Measurements from ENCODE around the gene CLCN3. TPM values are rescaled to one million over a fixed set of nuclear protein-coding genes. Genes with fewer than 3 reads are reported as not detected.

The CLCN3 gene
- total RNA-seq, 1 donor from 2014 or later, result 45.0 TPM

- TF ChIP-seq CTCF (IDR thresholded peaks at IDR 0.05; ENCODE audit: insufficient read depth, low read length, severe bottlenecking), result no peak
- DNase-seq (ENCODE audit: low read depth), result no peak
- H3K27me3 ChIP-seq (ENCODE audit: control insufficient read depth, insufficient read depth, low read length), result no peaks in the 10 kb centered on the region
- FAIRE-seq, result no peak
- H3K36me3 ChIP-seq (ENCODE audit: control insufficient read depth, insufficient read depth, low read length), result peaks cover 3% of the 10 kb centered on the region
- no peak overlapping the region for H3K4me3 ChIP-seq (ENCODE audit: low read depth, low read length)
These were observed 62.1 kb downstream of the CLCN3 start for GRCh38 chr4:169682372-169683047.

- FAIRE-seq (no peak), DNase-seq (ENCODE audit: low read depth) (no peak)
- no peaks in the 10 kb centered on the region for H3K27me3 ChIP-seq (ENCODE audit: control insufficient read depth, insufficient read depth, low read length)
- H3K4me3 ChIP-seq (ENCODE audit: low read depth, low read length), result no peak overlapping the region
- peaks cover 3% of the 10 kb centered on the region for H3K36me3 ChIP-seq (ENCODE audit: control insufficient read depth, insufficient read depth, low read length)
- TF ChIP-seq CTCF (IDR thresholded peaks at IDR 0.05; ENCODE audit: insufficient read depth, low read length, severe bottlenecking), result no peak
These were observed 69.3 kb downstream of the CLCN3 start for GRCh38 chr4:169689681-169690080.

GRCh38 chr4:169690787-169691186 is 70.4 kb downstream of the CLCN3 start:
- FAIRE-seq, result no peak

GRCh38 chr4:169698331-169698730 is 78.0 kb downstream of the CLCN3 start:
- H3K27me3 ChIP-seq (ENCODE audit: control insufficient read depth, insufficient read depth, low read length), result no peaks in the 10 kb centered on the region
- FAIRE-seq (no peak), DNase-seq (ENCODE audit: low read depth) (no peak)
- peaks cover 6% of the 10 kb centered on the region for H3K36me3 ChIP-seq (ENCODE audit: control insufficient read depth, insufficient read depth, low read length)
- H3K4me3 ChIP-seq (ENCODE audit: low read depth, low read length), result no peak overlapping the region
- TF ChIP-seq CTCF (IDR thresholded peaks at IDR 0.05; ENCODE audit: insufficient read depth, low read length, severe bottlenecking), result no peak

More at GRCh38 chr4:169690787-169691186, 70.4 kb downstream of the CLCN3 start:
- Histone ChIP-seq H3K27me3 (ENCODE audit: control insufficient read depth, insufficient read depth, low read length) (no peaks in the 10 kb centered on the region), H3K4me3 (ENCODE audit: low read depth, low read length) (no peak overlapping the region), H3K36me3 (ENCODE audit: control insufficient read depth, insufficient read depth, low read length) (peaks cover 3% of the 10 kb centered on the region)
- DNase-seq (ENCODE audit: low read depth), result no peak
- no peak for TF ChIP-seq CTCF (IDR thresholded peaks at IDR 0.05; ENCODE audit: insufficient read depth, low read length, severe bottlenecking)

GRCh38 chr4:169707958-169708643 is 87.7 kb downstream of the CLCN3 start:
- no peak for DNase-seq (ENCODE audit: low read depth)
- no peaks in the 10 kb centered on the region for H3K27me3 ChIP-seq (ENCODE audit: control insufficient read depth, insufficient read depth, low read length)
- no peak for FAIRE-seq
- no peak overlapping the region for H3K4me3 ChIP-seq (ENCODE audit: low read depth, low read length)
- peaks cover 6% of the 10 kb centered on the region for H3K36me3 ChIP-seq (ENCODE audit: control insufficient read depth, insufficient read depth, low read length)
- TF ChIP-seq CTCF (IDR thresholded peaks at IDR 0.05; ENCODE audit: insufficient read depth, low read length, severe bottlenecking), result no peak
